Stimulated activated CD8-positive, alpha-beta memory T cell treated with anti-CD3 and anti-CD28 coated beads, Interleukin-12 subunit alpha, Interleukin-12 subunit beta, amount 100 ng/mL, for 24 hours (primary cell): ENCODE results near the gene ACAD10.
"Not testable (repeated sequence)": the region's sequence is repeated elsewhere in the genome, so short reads cannot be mapped to it uniquely, and the experiment has no call there.

ENCODE experiments used
- DNase-seq: peaks from one replicate; pipeline ENCODE4 v3.0.0-alpha.2; 2020; ENCODE audit errors: extremely low read depth

ACAD10 gene

GRCh38 chr12:111753144-111753881, 67.5 kb downstream of the ACAD10 start:
- no peak for DNase-seq

DNA sequence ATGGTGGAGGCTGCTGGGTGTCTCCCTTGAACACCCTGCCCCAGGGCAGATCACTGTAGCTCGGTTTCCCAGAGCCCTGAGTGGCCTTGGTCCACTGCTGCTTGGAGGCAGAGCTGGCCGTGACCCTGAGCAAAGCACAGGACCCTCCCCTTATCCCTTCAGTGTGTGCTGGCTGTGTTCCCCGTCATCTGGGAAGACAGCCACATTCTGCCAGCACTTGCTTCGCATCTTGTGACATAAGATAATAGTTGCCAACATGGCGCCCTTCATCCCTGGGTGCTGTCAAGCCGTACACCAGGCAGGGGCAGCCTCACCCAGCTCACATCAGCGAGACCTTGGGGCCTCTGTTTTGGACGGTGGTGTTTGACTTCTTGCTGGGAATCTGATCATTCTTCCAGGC, 68.8 kb downstream of the ACAD10 start:
- DNase-seq: no peak

DNA sequence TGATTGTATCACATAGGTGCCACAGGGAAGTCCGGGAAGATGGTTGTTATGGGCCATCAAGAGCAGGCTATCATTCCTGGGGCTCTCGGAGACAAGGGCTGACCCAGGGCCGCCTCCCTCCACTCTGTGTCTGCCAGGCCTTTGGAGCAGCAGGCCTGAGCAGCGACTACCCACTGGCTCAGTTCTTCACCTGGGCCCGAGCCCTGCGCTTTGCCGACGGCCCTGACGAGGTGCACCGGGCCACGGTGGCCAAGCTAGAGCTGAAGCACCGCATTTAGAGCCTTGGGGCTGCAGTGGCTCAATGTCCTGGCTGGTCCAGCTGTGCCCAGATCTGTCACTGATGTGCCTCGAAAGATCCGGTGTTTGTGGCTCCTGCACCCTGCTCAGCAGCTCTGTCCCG, 70.3 kb downstream of the ACAD10 start:
- no peak for DNase-seq

DNA sequence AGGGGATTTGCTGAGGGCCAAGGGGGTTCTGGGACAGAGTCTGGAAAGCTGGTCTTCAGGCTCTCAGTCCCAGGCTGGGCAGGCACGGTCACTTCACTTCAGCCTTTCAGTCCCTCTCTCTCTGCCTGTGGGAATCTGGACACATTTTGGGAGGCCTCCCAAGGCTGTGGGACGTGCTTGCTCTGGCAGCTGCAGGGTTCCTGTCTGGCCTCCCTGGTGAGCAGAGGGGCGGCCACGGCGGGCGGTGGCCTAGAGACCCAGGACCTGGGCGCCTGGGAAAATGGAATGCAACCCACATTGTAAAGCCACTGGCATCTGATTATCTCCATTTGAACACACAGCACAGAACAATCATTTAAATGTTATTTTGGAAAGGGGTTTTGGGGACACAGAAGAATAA, 70.8 kb downstream of the ACAD10 start:
- DNase-seq: no peak

DNA sequence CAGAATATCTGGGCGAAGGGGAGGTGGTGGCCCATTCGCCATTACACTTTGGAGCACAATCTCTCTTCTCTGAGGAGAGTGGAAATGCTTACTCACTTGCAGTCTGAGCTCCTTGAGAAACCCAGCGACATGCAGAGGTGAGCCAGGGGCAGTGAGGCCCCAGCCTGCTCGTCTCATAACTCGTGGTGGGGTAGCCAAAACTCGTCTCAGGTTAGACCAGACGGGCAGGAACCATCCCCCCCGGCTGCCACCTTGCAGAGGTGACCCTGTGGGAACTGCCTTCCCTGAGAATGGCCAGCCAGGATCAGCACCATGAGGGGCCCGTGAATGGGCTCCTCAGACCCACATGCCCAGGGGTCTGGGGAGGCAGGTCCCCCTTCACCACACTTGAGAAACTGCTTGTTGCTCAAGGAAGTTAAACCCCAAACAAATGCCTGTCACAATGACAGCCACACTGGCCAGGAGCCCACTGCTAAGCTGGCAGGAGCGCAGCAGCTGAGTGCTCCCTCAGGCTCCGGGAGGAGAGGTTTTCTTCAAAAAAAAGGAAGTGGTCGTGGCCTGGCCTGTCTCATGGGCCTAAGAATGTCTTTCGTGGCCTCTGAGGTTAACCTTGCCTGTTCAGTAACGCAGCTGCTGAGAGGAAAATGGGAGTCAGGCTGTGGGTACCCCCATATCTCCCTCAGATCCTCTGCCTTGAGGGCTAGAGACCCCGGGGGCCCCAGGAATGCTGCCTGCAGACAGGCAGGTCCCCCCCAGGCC, 71.7 kb downstream of the ACAD10 start:
- no peak for DNase-seq

DNA sequence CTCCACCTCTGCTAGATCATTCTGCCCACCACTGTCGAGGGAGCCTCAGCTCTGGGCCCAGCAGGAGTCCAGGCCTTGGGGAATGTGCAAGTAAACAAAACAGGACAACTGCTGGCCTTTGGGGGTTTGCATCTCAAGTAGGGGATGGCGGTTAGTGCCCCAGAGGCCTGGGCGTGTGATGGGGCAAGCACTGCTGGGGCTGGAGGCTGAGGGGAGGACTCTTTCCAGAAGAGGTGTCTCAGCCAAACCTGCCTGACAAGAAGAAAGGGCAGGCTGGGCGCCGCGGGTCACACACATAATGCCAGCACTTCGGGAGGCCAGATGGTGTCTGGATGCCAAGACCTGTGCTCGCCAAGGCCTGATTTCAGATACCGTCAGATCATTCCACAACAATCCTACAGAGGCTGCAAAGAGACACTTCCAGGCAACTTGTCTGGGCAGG, 72.3 kb downstream of the ACAD10 start:
- DNase-seq: no peak

DNA sequence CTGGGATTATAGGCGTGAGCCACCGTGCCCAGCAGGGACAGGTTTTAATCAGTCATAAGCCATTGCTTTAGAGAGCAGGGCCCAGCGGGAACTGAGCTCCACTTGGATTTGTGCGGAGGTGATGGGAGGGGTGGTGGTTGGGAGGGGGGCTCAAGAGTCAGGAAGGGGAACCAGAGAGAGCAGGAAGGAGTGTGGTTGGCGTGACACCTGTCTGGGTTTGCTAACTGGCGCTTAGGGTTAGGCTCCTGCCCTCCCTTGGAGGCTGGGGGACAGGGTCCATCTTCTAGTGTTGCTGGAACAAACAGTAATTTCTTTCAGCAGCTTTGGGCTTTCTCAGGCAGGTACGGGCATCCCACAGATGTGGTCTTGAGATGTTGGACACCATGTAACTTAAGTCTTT, 73.4 kb downstream of the ACAD10 start:
- DNase-seq: no peak

GRCh38 chr12:111759991-111760390, 74.1 kb downstream of the ACAD10 start:
- DNase-seq: no peak

DNA sequence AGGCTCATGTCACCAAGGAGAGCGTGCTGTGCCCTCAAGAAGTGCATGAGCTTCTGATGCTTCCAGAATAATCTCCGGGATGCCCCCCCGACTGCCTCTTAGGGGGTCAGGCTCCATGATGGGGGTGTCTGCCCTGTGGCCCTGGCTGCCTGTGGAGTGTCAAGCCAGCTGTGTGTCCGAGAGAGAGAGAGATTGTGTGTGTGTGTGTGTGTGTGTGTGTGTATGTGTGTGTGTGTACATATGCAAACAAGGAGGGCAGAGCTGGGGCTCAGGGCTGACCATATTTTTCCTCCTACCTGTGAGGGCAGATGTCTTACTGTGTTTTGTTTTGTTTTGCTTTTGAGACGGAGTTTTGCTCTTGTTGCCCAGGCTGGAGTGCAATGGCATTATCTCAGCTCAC, 75.2 kb downstream of the ACAD10 start:
- DNase-seq: no peak

GRCh38 chr12:111761706-111762105, 75.9 kb downstream of the ACAD10 start:
- no peak for DNase-seq

DNA sequence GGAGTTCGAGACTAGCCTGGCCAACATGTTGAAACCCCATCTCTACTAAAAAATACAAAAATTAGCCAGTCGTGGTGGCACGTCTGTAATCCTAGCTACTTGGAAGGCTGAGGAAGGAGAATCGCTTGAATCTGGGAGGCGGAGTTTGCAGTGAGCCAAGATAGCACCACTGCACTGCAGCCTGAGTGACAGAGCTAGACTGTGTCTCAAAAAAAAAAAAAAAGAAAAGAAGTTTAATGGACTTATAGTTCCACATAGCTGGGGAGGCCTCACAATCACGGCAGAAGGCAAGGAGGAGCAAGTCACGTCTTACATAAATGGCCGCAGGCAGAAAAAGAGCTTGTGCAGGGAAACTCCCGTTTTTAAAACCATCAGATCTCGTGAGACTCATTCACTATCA, 77.7 kb downstream of the ACAD10 start:
- DNase-seq: not testable (repeated sequence)

- no peak for DNase-seq
Measured at GRCh38 chr12:111764120-111764821, 78.4 kb downstream of the ACAD10 start.

GRCh38 chr12:111766608-111767361, 80.9 kb downstream of the ACAD10 start, which contains the start of gene ALDH2:
TSS of gene ALDH2 (plus strand) at chr12:111766933. CDS start at chr12:111766983, 50 bp downstream.
- DNase-seq: peak; percentile 7

- no peak for DNase-seq
Measured at GRCh38 chr12:111767362-111768158, 81.7 kb downstream of the ACAD10 start.

- DNase-seq: no peak
Measured at GRCh38 chr12:111768159-111768895, 82.5 kb downstream of the ACAD10 start.

- no peak for DNase-seq
Measured at GRCh38 chr12:111769599-111769998, 83.7 kb downstream of the ACAD10 start.

DNA sequence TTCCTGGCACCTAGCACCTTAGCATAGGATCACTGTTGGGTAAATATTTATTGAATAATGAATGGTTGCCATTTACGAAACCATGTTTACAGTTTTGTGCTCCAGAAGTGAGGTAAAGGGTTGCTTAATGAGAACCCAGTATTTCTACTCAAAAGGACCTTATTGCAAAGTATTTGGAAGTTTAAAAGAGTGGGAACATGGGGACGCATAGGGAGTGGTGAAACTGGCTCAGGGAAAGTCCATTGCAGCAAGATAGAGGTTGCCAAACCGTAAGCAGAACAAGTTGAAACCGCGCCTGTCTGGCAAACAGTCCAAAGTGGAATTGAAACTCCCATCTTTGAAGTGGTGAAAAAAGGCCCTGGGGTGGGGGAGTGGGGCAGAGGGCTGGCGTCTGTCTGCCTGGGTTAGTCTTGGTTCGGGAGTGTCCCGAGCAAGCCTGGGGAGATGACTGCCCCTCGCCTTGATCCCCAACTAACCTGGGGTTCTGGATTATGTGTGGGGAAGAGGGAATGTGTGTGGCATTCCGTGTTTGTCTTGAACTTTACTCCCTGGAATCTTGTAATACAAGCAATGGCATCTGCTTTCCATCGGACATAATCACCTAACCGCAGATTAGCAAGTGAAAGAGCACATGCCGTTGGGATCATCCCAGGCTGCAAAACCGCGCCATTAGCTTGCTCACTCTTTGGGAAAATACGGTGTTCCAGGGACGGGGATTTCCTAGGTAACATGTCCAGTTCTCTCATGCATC, 88.1 kb downstream of the ACAD10 start:
- no peak for DNase-seq

DNA sequence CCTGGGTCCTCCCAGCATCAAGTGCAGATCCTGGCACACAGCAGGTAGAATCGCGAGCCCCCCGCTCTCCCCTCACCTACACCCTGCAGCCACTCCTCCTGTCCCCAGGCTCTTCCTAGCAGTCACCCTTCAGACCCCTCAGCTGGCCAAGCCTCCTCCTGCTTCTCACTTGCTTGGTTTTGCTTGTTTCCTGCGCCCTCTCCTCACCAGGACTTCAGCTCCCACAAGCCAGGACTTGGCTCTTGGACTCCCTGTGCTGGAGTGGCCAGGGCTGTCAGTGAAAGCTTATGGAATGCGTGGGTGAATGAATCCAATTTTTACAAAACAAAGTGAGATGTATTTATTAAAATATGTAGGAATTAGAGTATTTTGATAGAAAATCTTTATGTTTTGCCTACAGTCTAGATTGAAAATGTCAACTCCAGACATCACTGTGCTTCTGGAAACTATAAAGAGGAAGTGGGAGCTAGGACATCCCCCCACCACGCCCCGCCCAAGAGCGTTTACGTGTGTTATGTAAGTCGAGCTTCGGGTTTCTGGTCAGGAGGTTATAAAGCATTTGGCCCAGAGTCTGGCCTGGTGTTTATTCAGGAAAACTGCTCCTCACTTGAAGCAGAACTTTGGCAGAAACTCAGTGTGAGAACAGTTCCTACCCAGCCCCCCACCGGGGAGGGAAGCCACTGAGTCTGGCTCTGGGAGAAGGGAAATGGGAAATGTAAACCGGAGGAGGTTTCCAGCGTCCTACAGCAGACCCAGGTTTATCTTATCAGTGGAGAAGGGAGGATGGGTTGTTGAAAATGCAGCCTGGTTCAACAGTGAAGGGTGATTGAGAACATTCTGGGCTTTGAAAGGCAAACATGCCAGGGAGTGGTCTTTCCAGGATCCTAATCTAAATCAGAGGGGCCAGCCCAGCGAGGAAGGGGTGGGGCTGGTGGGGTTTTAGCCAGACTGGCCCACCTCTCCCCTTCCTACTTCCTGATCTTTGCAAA, 89.6 kb downstream of the ACAD10 start:
- DNase-seq: no peak
